ENCODE data around the gene NOX4. TPM values are rescaled to one million over a fixed set of nuclear protein-coding genes. Genes with fewer than 3 reads are reported as not detected.

The NOX4 gene
- total and polyA plus RNA-seq, 9 of the 15 experiments (the other 6 are each of a cell fraction or from before 2014, with no cell fraction given): not detected

- H3K27ac ChIP-seq (ENCODE audit: extremely low read depth, low read depth, low read length): no peak overlapping the region
- ATAC-seq: no peak
- no peaks in the 10 kb centered on the region for H3K9me3 ChIP-seq (replicated peaks; ENCODE audit: control insufficient read depth, insufficient read depth, low read depth, low read length)
- no TSS peak for BruUV-seq (replicated peaks)
- no peaks in the 10 kb centered on the region for H3K9me1 ChIP-seq (ENCODE audit: control insufficient read depth, insufficient read depth, low read length)
- no peak overlapping the region for H3K9ac ChIP-seq (ENCODE audit: insufficient read depth in 1 of 2, low read depth in 2 of 2, low read length in 2 of 2)
- no peak overlapping the region for H3K4me3 ChIP-seq
- ChIA-PET CTCF (ENCODE audit: low intra/inter-chr PET ratio) (no interaction called here), POLR2A (no interaction called here)
- no peaks in the 10 kb centered on the region for H4K20me1 ChIP-seq (replicated peaks; ENCODE audit: control insufficient read depth, insufficient read depth, low read length)
- no peaks in the 10 kb centered on the region for H3K27me3 ChIP-seq (ENCODE audit: control insufficient read depth in 2 of 2, insufficient read depth in 2 of 2, low read length in 2 of 2)
- in situ Hi-C loops (cut with MboI): no loop called here
- 0% methylated on average over 1 of the region's 1 CpG for WGBS (ENCODE audit: insufficient coverage, low coverage, missing lambda C conversion rate)
- no peak for DNase-seq (ENCODE audit: extremely low read depth in 1 of 4, low spot score in 3 of 4)
- no peak for TF ChIP-seq KDM1A (IDR thresholded peaks at IDR 0.05)
- no peak for TF ChIP-seq MBD1 (CRISPR knock-in tag; IDR thresholded peaks at IDR 0.05)
- no peak for TF ChIP-seq EP300 (IDR thresholded peaks at IDR 0.05; ENCODE audit: low read length)
- TF ChIP-seq TBP (optimal IDR thresholded peaks at IDR 0.05; ENCODE audit: low read depth, low read length): no peak
- TF ChIP-seq CBX3 (IDR thresholded peaks at IDR 0.05; ENCODE audit: borderline replicate concordance in 1 of 2, low read length in 2 of 2): no peak
- no peaks in the 10 kb centered on the region for H3K4me1 ChIP-seq (replicated peaks in 1 of 2; ENCODE audit: control insufficient read depth in 2 of 2, insufficient read depth in 2 of 2, low read length in 2 of 2)
- no peak overlapping the region for H3K4me2 ChIP-seq (ENCODE audit: insufficient read depth, low read length)
- no peaks in the 10 kb centered on the region for H3K36me3 ChIP-seq (ENCODE audit: control insufficient read depth, insufficient read depth, low read length)
- no peak for FAIRE-seq
- H3K79me2 ChIP-seq (ENCODE audit: control insufficient read depth, insufficient read depth, low read length): no peaks in the 10 kb centered on the region
- no peak overlapping the region for H2AFZ ChIP-seq (ENCODE audit: low read depth, low read length)
- intact Hi-C loops (cut with micrococcal nuclease): no loop called here
Observed at GRCh38 chr11:89275966-89276365, 215.2 kb downstream of the NOX4 start.

Other genes with a start within 250 kb of the NOX4 start
- not detected in 2 replicates for gene TRIM77, start 218.9 kb upstream of the NOX4 start, total RNA-seq (2014; rRNA removed)
- gene TRIM77, start 218.9 kb upstream of the NOX4 start, total RNA-seq (2014; rRNA removed; fragmentation: Illumina TruSeq; extraction: Trizol): not detected in 2 replicates
- gene TRIM77, start 218.9 kb upstream of the NOX4 start, total RNA-seq (2015; rRNA removed; fragmentation: Illumina TruSeq; extraction: Trizol): not detected in 2 replicates
- not detected in 2 replicates for gene TRIM77, start 218.9 kb upstream of the NOX4 start, total RNA-seq (2021)
- gene TRIM77, start 218.9 kb upstream of the NOX4 start, polyA plus RNA-seq (2011; rRNA removed): not detected in 2 replicates
- not detected in 2 replicates for gene TRIM77, start 218.9 kb upstream of the NOX4 start, polyA plus RNA-seq (2014; fragmentation: Illumina TruSeq; extraction: Trizol)
- not detected for gene TRIM77, start 218.9 kb upstream of the NOX4 start, polyA plus RNA-seq (2014; fragmentation: Nextera tagmentation; extraction: Ambion mirVana)
- not detected in 2 replicates for gene TRIM77, start 218.9 kb upstream of the NOX4 start, polyA plus RNA-seq (2014; rRNA removed)

Data from K562 (cell line).